GM18858 (cell line): ENCODE data around the gene NECAB2.

Source experiments
- ATAC-seq: cut with Tn5 transposase; IDR thresholded peaks from one replicate; pipeline ENCODE4 v1.9.1; 2021; ENCODE audit not compliant: unreplicated experiment

The NECAB2 gene

GRCh38 chr16:84016477-84016876, 48.4 kb downstream of the NECAB2 start:
- no peak for ATAC-seq

DNA sequence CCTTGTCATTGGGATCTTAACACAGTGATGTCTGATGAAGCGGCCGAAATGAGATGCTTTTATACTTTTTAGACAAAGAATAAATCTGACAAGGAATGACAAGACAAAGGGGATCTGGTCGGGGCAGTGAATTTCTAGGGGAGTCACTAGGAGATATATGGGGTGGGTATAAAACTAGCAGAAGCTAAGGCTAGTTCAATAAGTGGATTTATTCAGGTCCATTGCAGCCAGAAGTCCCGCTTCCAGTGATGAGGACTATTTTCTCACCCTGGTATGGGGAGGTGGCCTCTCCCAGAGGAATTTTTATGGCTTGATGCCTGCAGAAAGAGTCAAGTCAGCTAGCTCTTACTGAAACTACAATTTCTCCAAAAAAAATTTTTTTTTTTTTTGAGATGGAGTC, 50.7 kb downstream of the NECAB2 start:
- ATAC-seq, result no peak

DNA sequence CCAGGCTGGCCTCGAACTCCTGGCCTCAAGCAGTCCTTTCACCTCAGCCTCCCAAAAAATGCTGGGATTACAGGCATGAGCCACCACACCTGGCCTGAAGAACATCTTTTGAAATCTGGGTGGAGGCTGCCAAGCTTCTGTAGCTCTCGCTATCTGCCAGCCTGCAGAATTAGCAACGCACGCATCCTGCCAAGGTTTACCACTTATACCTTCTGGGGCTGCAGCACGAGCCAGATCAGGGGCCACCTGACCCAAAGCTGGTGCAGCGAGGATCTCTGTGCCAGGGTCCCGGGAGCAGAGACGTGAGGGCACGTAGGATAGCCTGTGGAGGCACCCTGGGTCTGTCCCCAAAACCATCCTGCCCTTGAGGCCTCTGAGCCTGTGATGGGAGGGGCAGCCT, 52.3 kb downstream of the NECAB2 start:
- ATAC-seq, result no peak

- ATAC-seq, result no peak
Measured at GRCh38 chr16:84021488-84021887, 53.4 kb downstream of the NECAB2 start.

DNA sequence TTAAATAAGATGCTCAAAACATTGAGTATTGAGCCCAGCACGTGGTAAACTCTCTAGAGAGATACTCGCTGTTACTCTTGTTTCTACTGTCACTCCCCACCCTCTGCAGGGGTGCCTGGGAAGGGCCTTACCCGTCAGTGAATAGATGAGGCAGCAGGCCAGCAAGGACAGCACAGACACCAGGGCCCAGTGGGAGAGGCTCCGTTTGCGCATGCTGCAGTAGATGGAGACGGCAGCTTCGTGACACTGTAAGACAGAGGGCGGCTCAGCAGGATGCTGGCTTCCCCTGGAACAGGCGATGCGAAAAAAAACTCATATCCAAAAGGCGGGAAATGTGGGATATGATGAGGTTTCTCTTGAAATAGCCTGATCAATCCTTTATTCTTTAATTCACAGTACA, 54.6 kb downstream of the NECAB2 start:
- ATAC-seq, result no peak

DNA sequence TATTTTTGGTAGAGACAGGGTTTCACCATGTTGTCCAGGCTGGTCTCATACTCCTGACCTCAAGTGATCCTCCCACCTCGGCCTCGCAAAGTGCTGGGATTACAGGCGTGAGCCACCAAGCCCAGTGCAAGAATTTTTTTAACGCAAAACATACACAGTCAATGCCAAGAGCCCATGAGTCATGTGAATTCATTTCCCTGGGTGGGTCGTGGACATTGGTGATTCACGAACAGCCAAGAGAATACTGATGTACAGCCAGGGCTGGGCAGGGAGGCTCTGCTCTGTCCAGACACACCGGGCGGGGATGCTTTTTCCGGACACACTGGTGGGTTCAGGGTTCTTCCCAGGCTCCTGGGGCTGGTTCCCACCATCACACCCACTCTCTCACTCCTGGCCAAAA, 56.8 kb downstream of the NECAB2 start:
- ATAC-seq, result no peak

GRCh38 chr16:84026606-84027005, 58.6 kb downstream of the NECAB2 start:
- ATAC-seq, result no peak

GRCh38 chr16:84027625-84028024, 59.6 kb downstream of the NECAB2 start:
- no peak for ATAC-seq

DNA sequence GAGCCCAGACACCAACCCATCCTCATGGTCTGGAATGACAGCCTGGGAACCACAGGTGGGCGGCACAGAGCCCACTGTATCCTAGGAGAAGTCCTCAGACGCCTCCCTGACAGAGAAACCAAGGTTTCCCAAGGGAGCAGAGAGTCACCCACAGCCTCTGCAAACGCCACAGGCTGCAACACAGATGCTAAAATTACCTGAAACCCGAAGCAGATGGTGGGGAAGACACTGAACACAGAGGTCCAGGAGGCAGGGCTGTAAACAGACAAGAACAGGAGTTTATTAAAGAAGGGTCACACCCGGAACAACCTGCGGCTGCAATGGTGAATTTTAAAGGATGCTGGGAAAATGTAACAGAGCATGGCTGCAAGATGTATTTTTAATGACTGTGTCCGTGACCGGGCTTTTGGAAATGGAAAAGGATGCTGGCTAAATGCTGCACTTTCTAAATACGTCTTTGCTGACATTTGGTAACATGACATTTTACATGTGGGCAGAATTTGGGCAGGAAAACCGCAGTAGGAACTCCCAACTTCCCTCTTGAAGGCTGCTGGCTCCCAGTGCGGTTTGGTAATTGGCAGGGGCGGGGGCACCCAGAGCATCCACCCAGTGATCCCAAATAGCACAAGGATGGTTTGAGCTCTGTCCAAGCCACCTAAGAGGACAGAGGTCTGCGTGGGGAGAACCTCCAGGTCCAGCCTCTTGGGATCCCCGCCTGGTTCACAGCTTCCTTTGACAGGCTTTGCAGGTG, 61.4 kb downstream of the NECAB2 start:
- ATAC-seq, result no peak

GRCh38 chr16:84031556-84031955, 63.5 kb downstream of the NECAB2 start:
- ATAC-seq, result no peak

GRCh38 chr16:84032458-84033178, 64.6 kb downstream of the NECAB2 start:
- no peak for ATAC-seq

DNA sequence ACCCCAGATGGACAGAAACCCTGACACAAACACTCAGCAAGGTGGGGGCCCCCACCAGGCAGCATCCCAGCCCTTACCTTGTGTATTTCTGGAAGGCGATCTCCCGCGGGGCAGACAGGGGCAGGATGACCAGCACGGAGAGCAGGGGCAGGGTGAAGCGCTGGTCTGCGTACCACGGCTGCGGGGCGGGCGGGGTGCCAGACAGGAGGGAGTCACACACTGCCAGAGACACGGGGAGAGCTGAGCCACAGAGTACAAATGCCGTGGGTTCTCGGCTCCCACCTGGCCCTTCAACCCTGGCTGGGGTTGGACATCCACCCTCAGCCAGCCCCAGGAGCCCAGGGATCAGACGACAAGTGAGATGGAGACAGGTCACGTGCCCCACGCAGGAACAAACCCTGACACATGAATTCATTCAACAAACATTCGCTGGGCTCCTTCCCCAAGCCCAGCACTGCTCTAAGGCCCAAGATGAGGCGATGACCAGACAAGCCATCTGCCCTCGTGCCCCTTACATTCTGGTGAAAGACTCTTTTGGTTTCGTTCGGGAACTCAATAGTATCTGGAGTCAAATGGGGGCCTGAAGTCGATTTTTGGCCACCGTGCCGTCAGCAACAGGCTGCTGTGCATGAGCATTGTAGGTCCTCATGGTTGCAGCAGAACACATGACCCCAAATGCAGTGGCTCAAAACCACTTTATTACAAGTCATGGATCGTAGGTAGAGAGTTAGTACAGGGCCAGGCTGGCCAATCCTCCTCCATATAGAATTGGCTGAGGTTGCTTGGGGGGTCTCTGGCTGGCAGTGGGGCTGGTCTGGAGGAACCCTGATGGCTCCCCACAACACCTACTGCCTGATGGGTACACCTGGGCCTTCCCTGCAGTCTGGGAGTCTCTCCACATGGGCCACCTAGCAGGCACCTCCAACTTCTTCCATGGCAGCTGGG, 65.5 kb downstream of the NECAB2 start:
- ATAC-seq, result no peak

DNA sequence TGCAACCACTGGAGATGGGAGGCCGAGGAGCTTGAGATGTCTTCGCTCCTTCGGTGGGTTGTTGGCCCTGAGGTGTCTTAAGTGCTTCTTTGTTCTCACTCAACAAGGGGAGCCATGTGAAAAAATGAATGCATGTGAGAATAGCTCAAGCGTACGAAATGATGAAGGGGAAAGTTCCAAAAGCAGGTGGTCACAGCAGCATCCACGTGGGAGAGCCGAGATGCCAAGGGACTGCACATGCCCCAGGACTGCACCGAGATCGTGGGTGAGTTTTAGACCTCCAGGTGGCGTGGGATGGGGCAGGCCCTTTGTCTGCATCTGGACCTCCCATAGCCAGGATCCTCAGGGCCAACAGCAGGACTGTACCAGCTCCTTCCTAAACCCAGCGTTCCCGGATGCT, 66.5 kb downstream of the NECAB2 start:
- ATAC-seq, result no peak

DNA sequence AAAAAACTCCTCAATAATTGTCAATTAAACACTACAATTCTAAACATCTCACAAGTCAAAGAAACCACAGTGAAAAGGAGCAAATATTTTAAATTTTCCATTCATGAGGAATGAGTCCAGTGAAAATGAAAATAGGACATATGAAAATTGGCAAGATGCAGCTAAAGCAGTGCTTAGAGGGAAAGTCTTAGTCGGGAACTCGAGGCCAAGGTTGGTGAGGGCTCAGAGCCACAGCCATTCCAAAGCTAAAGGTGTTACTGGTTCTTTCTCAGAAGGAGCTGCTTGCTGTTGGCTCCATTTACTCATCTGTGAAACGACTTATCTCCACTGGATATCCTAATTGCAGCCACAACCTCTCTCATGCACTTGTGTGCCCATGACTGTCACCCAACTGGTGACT, 68.1 kb downstream of the NECAB2 start:
- ATAC-seq, result no peak

DNA sequence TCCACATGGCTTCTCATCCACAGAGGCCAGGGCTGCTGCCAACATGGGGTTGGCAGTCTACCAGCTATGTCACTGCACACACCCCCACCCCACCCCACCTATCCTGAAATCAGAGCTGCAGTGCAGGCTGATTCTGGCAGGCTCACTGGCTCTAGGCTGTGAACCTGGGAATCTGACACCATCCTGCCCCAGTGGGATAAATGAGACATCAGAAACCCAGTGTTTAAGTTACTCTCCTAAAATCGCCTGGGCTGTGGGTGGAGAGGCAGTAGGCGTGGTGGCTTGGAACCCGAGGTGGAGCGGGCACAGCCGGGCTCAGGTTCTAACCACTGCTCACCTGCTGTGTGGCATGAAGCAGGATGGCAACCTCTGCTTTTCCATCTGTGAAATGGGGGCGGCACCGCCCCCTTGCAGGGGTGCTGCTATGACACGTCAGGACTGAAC, 69.0 kb downstream of the NECAB2 start:
- no peak for ATAC-seq

GRCh38 chr16:84038469-84038868, 70.4 kb downstream of the NECAB2 start:
- ATAC-seq, result no peak

- no peak for ATAC-seq
Measured at GRCh38 chr16:84039696-84040095, 71.7 kb downstream of the NECAB2 start.

DNA sequence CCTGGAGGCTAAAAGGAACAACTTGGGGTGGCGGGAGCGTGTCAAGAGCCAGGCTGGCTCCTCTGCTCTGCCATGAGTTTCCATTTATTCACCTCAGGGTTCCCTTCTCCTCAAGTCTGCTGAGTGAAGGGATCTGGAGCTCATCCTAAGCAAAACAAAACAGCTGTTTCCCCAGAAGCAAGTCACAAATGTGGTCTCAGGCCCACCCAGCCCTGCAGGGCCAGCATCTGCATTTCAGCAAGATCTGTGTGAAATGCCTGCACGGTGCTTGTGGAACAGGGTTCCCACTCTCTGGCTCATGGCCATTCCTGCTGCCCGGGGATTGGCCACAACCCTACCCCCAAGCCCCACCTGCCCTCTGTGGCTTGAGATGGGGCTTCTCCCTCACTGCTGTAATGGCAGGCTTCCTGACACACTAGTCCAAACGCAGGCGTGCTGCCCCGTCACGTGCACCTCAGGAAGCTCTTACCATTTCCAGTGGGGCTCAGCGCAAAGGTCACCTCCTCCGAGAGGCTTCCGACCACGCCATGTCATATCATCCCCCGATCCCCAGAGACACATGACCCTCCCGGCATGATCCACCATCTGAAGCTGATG, 72.3 kb downstream of the NECAB2 start:
- no peak for ATAC-seq

- no peak for ATAC-seq
Measured at GRCh38 chr16:84040823-84041820, 73.1 kb downstream of the NECAB2 start.

DNA sequence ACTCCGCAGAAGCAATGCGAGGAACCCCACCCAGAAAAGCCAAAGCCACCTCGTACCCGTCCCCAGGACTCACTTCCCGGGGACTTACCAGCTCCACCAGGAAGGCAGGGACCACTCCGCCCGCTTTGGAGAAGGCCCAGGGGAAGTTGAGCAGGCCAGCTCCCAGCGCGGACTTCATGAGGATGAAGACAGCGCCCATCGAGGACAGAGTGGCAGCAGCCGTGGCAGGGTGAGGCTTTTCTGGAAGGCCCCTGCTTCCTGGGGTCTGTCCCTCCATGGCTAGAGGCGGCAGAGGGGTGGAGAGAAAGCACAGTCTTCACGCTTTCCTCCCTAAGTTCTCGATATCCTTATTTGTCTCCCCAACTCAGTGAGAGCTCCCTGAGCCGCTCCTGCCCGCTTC, 73.8 kb downstream of the NECAB2 start:
- ATAC-seq, result no peak
